AG04449 (cell line): ENCODE results near the gene GPC3.

Experiments
- CTCF ChIA-PET: fragments of 350-600 bp; formaldehyde crosslinking; extraction: SDS; loops from one replicate; lab custom pipeline; 2021; ENCODE audit warnings: antibody characterized with exemption; lab: Yijun Ruan, JAX
- POLR2A ChIA-PET: fragments of 400-600, 350-600 bp; formaldehyde crosslinking; extraction: SDS; loops from one replicate; lab custom pipeline; 2020; ENCODE audit warnings: antibody characterized with exemption, inconsistent platforms; lab: Yijun Ruan, JAX
- DNase-seq: peaks from one replicate; pipeline ENCODE4 v3.0.0-alpha.2; 2010; ENCODE audit warnings: low read depth, low spot score
- H3K4me3 ChIP-seq: 2 replicates; pipeline ENCODE4 v1.5.1; 2011; ENCODE audit warnings: low read depth, mild to moderate bottlenecking, control low read depth, low read length
- CTCF ChIP-seq: IDR thresholded peaks from one replicate; pipeline ENCODE4 v1.5.1; 2011; ENCODE audit warnings: mild to moderate bottlenecking, moderate library complexity, low read length, control low read depth, inconsistent platforms; ENCODE audit not compliant: insufficient read depth; ENCODE audit errors: missing control alignments

The GPC3 gene

GRCh38 chrX:133878710-133879109 lies 106.7 kb downstream of the GPC3 start:
- CTCF ChIA-PET = no interaction called here
- no peak for DNase-seq
- POLR2A ChIA-PET = no interaction called here
- TF ChIP-seq CTCF = no peak
- H3K4me3 ChIP-seq = no peak overlapping the region

GRCh38 chrX:133876646-133877045 lies 108.7 kb downstream of the GPC3 start:
- TF ChIP-seq CTCF = no peak
- POLR2A ChIA-PET = no interaction called here
- no peak for DNase-seq
- CTCF ChIA-PET = no interaction called here
- no peak overlapping the region for H3K4me3 ChIP-seq

- DNase-seq = no peak
- POLR2A ChIA-PET = no interaction called here
- no peak overlapping the region for H3K4me3 ChIP-seq
- CTCF ChIA-PET = no interaction called here
- TF ChIP-seq CTCF = no peak
Measured at GRCh38 chrX:133869270-133869669, 116.1 kb downstream of the GPC3 start.

GRCh38 chrX:133868682-133869081 lies 116.7 kb downstream of the GPC3 start:
- no peak for TF ChIP-seq CTCF
- no peak for DNase-seq
- no peak overlapping the region for H3K4me3 ChIP-seq
- ChIA-PET CTCF (no interaction called here), POLR2A (no interaction called here)

GRCh38 chrX:133868250-133868649 lies 117.1 kb downstream of the GPC3 start:
- DNase-seq = no peak
- no peak overlapping the region for H3K4me3 ChIP-seq
- TF ChIP-seq CTCF = no peak
- ChIA-PET CTCF (no interaction called here), POLR2A (no interaction called here)

GRCh38 chrX:133865761-133866471 lies 119.5 kb downstream of the GPC3 start:
- ChIA-PET CTCF (no interaction called here), POLR2A (no interaction called here)
- DNase-seq = no peak
- TF ChIP-seq CTCF = no peak
- no peak overlapping the region for H3K4me3 ChIP-seq
